Embryonic facial prominence (tissue), 1 donor: ENCODE measurements around the gene TNRC6C.
"Not testable (repeated sequence)": the region's sequence is repeated elsewhere in the genome, so short reads cannot be mapped to it uniquely, and the experiment has no call there.

ENCODE experiments used
- DNase-seq: peaks from one replicate; pipeline ENCODE4 v3.0.0-alpha.2; 2016; ENCODE audit errors: extremely low spot score

The TNRC6C gene

DNA sequence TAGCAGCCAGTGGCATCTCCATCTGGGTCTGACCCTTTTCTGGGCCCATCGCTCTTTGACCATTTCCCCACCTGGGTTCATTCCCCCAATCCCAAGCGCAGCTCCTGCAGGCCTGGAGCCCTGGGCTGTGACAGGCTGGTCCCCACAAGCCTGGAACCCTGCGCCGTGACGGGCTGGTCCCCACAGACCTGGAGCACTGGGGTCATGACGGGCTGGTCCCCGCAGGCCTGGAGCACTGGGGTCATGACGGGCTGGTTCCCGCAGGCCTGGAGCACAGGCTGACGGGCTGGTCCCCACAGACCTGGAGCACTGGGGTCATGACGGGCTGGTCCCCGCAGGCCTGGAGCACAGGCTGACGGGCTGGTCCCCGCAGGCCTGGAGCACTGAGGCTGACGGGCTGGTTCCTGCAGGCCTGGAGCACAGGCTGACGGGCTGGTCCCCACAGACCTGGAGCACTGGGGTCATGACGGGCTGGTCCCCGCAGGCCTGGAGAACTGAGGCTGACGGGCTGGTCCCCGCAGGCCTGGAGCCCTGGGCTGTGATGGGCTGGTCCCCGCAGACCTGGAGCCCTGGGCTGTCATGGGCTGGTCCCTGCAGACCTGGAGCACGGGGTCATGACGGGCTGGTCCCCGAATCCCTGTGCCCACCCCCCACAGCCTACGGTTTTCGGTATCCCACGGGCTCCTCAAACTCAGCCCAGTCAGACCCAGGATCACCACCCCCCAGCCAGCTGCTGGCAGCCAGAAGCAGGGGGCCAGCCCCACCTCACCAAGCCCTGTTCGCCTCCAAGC is 153.4 kb downstream of the TNRC6C start:
- DNase-seq = no peak

DNA sequence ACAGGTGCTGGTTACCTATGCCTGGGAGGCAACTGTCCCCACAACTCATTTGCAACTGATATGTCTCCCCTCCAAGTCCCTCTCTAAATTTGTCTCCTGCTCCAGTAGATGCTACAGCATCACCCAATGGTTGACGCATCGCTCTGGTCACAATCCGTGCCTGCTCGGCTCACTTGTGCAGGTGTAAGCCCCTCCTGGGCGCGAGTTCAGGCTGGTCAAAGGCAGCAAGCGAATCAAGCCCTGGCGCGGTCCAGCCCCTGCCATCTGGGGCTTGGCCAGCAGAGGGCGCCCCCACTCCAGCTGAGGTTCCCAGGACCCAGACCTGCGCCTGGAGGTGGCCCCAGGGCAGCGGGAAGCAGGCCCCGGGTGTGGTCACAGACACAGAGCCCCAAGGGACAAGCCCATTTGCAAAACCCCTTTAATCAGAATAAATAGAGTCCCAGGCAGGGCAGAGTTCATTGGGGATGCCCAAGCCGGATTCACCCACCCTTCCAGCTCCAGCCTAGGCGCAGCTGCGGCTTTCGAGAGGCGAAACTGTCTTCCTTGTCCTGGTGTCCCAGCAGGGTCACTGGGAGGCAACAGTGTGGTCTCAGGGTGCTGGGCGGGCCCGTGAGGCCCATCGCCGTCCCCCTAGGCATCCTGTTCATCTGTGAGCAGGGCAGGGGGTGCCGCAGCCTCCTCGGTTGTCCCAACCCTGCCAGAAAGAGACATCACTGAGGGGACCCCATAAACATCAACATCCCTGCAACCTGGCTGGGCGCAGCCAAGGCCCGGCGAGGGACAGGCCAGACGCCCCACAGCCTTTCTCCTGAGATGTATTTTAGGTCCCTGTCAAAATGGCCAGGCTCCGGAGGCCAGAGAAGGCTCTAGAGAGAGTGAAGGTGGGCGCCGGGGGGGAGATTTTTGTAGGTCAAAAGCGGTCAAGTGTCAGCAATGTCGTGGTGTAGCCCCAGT is 154.3 kb downstream of the TNRC6C start:
- no peak for DNase-seq

DNA sequence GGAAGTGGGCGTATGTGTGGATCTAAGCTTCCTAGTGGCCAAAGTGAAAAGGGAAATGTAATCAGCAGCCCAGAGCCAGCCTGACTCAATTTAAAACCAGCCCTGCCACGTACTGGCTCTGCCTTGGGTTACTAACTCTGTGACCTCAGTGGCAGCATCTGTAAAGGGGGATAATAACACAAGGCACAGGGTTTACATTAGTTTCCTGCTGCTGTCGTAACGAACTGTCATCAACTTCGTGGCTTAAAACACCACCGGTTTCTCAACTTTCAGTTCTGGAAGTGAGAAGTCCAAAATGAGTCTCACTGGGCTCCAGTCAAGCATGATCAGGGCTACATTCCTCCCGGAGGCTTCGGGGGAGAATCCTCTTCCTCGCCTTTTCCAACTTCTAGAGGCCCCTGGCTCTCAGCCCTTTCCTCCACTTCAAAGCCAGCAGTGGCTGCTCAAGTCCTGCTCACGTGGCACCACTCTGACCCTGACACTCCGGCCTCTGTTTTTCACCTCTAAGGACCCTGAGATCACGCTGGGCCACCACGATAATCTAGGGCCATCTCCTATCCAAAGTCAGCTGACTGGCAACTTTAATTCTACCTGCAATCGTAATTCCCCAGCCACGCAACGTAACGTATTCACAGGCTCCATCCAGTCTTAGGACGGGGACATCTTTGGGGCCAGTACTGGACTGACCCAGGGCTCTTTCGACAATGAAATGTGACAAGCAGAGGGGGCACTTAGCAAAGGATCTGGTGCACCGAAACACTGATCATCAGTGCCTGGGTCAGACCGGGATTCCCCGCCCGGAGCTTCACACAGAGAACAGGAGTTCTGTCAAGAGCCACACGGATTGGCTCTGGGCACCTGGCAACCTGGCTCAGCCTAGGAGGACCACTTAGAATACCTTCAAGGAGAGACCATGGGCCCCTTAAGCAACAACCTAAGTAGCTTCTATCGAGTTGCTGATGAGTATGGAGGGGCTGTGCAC is 155.6 kb downstream of the TNRC6C start:
- DNase-seq = no peak

DNA sequence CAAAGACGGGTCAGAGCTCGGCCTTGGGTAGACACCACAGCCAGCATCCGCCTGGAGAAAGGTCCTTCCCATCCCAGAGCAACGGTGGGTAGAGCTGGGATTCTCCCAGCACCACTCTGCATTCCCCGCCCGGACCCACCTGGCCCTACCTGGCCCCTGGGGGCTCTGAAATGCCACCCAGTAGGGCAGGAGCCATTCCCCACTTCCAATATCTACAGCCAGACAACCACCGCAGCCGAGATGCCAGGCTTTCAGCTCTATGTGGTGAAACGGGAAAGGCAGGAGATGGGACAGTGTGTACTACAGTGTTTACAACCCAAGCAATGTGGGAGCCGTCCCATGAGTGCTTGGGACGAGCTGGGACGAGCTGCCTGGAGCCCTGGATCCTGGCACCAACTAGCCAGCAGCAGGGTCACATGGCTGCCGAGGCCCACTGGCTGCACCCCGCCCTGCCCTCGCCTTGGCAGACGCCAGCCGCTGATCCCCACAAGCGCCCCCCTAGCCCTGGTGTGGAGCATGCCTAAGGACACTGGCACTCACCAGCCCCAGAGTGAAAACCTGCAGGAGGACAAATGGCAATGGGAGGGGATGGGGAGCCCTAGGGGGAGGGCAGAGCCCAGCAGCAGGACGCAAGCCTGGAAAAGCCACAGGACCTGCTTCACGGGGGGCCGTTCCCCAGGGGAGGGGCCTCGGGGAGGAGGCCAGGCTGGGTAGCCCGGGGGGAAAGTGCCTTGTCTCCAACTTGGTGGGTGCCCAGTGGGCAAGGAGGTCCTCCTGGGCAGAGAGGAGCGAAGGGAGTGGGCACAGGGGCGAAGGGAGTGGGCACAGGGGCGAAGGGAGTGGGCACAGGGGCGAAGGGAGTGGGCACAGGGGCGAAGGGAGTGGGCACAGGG is 156.6 kb downstream of the TNRC6C start:
- no peak for DNase-seq

DNA sequence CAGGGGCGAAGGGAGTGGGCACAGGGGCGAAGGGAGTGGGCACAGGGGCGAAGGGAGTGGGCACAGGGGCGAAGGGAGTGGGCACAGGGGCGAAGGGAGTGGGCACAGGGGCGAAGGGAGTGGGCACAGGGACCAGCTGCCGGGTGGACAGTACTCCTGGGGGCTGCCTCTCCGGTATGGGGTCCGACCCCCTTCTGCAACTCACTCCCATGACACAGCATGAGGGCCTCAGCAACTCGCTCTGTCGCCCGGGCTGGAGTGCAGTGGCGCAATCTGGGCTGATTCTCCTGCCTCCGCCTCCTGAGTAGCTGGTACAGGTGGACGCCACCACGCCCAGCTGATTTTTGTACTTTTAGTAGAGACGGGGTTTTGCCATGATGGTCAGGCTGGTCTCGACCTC is 157.3 kb downstream of the TNRC6C start:
- not testable (repeated sequence) for DNase-seq

DNA sequence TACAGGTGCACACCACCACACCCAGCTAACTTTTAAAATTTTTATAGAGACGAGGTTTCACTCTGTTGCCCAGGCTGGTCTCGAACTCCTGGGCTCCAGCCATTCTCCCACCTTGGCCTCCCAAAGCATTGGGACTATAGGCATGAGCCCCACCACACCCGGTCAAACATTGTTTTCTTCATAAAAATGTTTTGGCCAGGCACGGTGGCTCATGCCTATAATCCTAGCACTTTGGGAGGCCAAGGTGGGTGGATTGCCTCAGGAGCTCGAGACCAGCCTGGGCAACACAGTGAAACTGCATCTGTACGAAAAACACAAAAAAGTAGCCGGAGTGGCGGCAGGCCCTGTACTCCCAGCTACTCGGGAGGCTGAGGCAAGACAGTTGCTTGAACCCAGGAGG is 157.9 kb downstream of the TNRC6C start:
- no peak for DNase-seq

DNA sequence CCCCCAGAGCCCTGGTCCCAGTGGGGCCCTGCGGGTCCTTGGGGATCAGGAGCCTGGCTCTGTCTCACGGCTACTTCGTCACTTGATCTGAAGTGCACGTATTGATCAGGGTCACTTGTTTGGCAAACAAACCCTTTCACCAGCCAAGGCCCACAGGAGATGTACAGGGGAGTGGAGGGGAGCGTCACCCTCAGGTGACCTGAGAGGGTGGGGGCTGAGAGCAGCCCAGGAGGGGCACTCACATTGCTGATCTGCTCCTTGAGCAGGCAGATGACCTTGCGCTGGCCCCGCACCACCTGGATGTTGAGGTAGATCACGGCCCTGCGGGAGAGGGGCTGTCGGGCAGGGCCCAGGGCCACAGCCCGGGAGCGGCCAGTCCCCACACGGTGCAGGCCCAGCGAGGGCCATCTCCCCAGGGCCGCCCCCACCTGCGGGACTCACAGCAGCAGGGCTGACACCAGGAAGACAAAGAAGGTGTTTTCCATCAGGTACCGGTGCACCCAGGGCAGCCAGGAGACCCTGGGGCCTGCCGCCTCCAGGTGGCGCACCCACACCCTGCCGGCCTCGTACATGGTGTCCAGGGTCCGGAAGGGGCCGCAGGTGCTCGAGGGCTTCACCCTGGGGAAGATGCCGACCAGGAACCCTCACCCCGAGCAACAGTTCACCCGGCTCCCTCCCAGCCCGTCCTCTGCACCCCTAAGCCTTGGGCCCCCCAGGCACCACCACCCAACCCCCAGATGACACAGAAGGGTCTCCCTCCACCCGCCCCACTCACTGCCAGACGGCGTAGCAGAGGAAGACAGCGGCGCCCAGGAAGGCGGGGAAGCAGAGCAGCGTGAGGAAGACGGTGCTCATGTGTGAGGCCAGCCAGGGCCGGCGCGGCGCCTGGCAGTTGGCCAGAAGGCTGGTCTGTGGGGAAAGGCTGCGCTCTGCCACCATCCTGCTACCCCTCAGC is 158.8 kb downstream of the TNRC6C start:
- DNase-seq = no peak

DNA sequence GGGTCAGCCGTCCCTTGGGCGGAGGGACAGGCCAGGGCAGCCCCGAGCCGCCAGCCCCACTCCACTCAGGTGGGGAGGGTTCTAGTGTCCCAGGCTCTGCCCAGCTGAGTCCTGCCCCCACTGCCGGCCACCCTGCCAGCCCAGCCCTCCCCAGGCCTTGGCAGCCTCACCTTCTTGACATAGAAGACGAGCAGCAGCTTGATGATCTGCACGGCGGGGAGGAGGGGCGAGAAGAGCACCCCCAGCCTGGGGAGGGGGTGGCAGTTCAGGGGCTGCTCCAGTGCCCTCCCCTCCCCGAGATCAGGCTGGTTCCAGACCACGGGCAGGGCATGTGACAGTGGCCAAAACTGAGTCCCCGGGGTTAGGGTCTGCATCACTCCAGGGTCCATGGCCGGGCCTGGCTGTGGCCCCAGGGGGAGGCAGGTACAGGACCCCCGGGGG is 160.3 kb downstream of the TNRC6C start:
- no peak for DNase-seq

DNA sequence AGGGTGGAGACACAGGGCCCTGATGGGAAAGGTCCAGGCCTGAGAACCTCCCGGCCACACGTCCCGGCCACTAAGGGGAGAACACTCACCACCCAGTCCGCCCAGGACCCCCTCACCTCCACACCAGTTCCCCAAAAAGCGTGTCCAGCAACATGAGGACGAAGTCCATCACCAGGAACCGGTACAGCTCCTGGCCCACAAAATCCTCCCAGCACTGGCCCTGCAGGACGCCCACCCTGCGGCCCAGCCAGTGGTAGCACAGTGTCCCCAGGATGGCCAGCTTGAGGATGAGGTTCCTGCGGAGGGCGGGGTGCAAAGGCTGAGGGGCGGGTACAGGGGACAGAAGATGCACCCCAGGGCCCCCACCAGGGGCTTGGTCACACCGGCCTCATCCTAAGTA is 162.0 kb downstream of the TNRC6C start:
- DNase-seq = no peak

DNA sequence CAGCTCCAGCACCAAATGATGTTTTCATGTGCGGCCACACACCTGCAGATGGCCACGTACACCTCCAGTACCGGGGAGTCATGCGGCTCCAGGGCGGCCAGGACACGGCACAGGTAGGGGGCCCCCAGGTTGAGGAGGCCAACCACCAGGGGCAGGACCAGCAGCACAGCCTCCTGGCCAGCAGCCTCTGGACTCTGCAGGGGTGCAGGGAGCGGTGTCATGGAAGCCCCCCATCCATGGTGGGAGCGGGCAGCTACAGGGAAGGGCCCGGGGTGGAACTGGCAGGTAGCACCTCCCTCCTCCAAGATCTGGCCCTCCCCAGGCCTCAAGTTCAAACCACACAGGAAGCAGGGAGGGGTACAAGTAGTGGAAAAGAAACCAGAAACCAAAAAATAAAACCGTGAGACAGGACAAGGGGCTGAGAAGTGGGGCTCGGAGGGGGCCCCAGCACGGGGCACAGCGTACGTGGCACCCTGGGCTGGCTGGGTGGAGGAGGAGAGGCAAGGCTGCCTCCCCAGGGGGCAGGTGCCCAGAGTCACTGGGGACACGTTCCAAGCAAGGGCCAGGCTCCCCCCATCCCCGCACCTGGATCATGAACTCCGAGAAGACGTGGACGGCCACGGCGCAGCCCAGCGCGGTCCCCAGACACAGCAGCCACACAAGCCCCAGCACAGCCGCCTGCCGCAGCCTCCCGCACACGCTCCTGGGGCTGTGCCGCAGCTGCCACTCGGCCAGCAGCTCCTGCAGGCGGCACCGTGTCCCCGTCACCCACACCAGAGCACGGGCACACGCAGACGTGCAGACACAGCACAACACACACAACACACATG is 162.7 kb downstream of the TNRC6C start:
- no peak for DNase-seq

DNA sequence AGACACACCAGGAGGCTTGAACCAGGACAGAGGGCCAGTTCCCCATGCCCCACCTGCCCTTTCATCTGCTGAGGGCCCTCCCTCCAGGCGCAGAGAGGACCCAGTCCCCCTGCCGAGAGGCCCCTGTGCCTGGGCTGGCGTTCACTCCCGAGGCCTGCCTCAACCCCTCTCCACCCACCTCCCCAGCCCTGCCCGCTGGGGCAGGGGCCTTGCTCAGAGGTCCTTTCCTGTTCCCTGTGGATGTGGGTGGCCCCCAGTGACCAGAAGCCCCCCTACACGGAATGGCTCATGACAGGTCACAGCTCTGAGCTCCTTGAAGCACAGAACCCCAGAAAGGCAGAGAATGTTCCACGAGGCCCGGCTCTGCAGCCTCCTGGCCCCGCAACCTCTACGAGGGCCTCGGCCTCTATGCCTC is 163.3 kb downstream of the TNRC6C start:
- DNase-seq = no peak

DNA sequence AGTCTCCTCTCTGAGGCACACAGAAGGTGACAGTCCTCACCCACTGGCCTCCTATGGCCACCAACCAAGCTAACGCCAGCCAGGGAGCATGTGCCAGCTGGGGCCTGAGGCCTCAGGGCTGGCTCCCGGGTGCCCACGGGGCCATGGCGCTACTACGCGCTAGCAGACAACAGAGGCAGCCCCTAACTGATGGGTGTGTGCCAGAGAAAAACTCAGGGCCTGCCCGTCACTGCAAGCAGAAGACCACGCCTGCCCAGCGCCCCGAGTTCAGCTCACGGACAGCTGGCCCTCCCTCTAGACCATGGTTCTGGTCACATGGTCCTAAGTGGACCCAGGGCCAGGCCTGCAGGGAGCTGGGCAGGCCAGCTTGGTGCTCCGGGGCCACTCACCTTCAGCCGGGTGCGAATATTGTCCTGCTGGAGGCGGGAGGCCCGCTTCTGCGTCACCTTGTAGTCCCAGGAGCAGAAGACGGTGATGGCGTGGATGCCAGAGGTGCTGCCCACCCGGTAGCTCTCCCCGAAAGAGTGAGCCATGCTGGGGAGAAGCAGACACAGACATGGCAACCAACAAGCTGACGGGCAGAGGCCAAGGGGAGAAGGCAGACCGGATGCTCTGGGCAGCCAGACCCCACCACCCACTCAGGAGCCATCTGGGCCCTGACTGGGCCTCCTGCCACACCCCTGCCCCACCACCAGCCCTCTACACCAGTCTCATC is 163.9 kb downstream of the TNRC6C start:
- no peak for DNase-seq

DNA sequence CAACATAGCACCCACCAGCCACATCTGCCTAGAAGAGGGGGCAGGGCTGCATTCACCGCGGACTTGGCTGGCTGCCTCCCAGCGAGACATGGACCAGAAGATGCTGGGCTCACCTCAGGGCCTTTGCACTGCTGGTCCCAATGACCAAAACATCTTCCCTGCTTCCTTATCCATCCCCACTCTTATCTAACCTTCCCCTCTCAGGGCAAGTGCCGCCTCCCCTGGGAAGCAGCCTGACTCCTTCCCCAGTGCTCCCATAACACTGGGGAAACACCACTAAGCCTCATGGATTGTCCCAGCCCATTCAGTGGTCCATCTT is 164.4 kb downstream of the TNRC6C start:
- DNase-seq = no peak

DNA sequence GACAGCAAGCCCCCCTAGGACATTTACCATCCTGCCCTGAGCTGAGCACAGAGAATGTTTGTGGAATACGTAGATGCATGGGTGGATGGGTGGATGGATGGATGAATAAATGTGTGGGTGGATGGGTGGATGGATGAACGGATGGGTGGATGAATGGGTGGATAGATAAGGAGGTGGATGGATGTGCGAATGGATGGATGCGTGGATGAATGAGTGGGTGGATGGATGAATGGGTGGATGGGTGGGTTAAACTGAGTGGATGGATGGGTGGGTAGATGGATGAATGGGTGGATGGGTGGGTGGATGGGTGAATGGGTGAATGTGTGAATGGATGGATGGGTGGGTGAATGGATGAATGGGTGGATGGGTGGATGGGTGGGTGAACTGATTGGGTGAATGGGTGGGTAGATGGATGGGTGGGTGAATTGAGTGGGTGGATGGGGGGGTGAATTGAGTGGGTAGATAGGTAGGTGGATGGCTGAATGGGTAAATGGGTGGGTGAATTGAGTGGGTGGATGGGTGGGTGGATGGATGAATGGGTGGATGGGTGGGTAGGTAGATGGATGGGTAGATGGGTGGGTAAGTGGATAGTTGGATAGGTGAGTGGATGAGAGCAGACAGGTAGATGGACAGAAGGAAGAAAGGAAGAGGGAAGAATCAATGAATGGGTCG is 164.9 kb downstream of the TNRC6C start:
- no peak for DNase-seq

DNA sequence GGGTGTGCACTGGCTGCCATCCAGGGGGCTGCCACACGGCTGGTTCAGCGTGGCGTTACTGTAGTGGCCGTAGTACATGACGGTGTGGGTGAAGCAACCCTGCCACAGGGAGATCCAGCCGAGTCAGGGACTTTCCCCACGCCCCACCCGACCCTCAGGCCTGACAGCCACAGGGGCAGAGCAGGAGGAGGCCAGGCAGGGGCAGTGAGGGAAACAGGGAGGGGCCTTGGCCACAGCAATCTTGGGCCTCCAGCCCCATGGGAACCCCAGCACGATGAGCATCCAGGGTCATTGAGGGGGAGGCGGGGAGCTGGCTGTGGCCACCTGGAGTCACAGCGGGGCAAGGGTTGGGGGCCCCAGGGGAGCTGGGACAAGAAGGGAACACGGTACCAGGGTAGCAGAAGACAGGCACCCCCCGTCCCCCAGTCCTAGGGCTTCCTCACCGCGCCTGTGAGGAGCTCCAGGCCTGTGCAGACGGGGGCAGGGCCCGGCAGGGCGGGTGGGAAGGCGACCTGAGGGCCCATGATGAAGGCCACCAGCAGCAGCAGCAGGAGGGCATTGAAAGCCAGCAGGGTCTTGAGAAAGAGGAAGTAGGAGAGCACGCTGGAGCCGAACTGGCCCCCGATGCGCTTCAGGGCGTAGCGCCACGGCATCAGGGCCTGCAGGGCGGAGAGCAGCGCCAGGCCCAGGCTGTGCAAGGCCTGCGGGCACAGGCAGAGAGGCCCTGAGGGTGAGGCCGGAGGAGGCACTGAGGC is 165.8 kb downstream of the TNRC6C start:
- DNase-seq = no peak

DNA sequence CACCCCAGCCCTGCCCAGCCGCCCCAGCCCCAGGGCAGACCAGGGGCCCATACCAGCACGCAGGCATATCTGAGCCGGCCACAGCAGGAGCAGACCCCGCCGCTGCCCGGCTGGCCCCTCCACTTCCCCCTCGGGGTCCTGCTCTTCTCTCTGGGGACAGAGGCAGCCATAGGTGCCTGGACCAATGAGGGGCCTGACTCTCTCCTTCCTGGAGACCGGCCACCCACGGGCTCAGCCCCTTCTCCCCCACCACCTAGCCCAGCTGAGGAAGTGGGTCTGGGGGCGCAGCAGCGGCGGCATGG is 166.3 kb downstream of the TNRC6C start:
- no peak for DNase-seq
